22Rv1 (cell line): ENCODE results near the gene ABHD14A.

Experiments
- H3K27ac ChIP-seq: fragments of 450-650 bp; 2 replicates; pipeline ENCODE4 v1.5.1; 2017
- ZFX ChIP-seq: fragments of 450-650 bp; IDR thresholded peaks from 2 replicates; pipeline ENCODE4 v1.6.1; 2017; ENCODE audit warnings: antibody characterized with exemption, borderline replicate concordance
- TF ChIP-seq, protein P1 (sequence below): fragments of 450-650 bp; IDR thresholded peaks from 2 replicates; pipeline ENCODE4 v1.5.1; 2017; ENCODE audit warnings: mild to moderate bottlenecking

Gene ABHD14A

DNA sequence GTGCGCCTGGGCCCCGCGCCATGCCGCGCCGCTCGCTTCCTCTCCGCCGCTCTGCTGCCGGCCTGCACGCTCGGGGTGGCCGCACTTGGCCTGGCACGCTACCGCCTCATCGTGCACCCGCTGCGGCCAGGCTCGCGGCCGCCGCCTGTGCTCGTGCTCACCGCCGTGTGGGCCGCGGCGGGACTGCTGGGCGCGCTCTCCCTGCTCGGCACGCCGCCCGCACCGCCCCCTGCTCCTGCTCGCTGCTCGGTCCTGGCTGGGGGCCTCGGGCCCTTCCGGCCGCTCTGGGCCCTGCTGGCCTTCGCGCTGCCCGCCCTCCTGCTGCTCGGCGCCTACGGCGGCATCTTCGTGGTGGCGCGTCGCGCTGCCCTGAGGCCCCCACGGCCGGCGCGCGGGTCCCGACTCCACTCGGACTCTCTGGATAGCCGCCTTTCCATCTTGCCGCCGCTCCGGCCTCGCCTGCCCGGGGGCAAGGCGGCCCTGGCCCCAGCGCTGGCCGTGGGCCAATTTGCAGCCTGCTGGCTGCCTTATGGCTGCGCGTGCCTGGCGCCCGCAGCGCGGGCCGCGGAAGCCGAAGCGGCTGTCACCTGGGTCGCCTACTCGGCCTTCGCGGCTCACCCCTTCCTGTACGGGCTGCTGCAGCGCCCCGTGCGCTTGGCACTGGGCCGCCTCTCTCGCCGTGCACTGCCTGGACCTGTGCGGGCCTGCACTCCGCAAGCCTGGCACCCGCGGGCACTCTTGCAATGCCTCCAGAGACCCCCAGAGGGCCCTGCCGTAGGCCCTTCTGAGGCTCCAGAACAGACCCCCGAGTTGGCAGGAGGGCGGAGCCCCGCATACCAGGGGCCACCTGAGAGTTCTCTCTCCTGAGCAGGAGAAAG is 18.7 kb upstream of the ABHD14A start:
- H3K27ac ChIP-seq = no peak overlapping the region
- TF ChIP-seq, protein P1, sequence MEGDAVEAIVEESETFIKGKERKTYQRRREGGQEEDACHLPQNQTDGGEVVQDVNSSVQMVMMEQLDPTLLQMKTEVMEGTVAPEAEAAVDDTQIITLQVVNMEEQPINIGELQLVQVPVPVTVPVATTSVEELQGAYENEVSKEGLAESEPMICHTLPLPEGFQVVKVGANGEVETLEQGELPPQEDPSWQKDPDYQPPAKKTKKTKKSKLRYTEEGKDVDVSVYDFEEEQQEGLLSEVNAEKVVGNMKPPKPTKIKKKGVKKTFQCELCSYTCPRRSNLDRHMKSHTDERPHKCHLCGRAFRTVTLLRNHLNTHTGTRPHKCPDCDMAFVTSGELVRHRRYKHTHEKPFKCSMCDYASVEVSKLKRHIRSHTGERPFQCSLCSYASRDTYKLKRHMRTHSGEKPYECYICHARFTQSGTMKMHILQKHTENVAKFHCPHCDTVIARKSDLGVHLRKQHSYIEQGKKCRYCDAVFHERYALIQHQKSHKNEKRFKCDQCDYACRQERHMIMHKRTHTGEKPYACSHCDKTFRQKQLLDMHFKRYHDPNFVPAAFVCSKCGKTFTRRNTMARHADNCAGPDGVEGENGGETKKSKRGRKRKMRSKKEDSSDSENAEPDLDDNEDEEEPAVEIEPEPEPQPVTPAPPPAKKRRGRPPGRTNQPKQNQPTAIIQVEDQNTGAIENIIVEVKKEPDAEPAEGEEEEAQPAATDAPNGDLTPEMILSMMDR = no peak; the same call in 1 of the 2 replicates

DNA sequence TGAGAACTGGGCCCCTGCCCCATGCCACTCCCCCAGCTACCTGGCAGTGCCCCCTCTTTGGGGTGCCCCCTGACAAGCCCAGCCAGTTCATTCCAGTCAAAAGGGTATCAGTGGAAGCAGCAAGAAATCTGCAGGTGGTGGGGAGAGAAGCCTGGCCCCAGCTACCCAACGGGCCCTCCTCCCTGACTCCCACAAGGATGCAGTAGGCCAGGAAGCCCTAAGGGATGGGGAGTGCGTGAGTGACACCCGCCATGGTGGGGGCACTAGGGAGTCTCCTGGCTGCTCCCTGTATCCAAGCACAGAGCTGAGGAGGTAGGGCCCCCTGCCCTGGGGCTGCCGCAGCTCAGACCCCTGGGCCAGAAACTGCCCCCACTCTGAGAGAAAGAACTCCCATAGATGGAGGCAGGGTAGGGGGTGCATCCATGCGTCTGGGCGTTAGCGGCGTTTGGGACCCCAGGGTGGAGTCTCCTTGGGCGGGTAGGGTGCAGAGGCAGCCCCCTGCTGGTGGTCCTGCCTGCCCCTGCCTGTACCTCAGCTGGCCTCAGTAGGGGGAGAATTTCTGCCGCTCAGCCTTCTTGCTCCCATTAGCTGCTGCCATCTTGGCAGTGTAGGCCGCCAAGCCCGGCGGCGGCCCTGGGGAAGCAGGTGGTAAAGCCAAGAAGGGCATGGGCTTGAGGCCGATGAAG is 17.2 kb upstream of the ABHD14A start:
- H3K27ac ChIP-seq = no peak overlapping the region
- TF ChIP-seq, protein P1 = no peak
- TF ChIP-seq ZFX = no peak

DNA sequence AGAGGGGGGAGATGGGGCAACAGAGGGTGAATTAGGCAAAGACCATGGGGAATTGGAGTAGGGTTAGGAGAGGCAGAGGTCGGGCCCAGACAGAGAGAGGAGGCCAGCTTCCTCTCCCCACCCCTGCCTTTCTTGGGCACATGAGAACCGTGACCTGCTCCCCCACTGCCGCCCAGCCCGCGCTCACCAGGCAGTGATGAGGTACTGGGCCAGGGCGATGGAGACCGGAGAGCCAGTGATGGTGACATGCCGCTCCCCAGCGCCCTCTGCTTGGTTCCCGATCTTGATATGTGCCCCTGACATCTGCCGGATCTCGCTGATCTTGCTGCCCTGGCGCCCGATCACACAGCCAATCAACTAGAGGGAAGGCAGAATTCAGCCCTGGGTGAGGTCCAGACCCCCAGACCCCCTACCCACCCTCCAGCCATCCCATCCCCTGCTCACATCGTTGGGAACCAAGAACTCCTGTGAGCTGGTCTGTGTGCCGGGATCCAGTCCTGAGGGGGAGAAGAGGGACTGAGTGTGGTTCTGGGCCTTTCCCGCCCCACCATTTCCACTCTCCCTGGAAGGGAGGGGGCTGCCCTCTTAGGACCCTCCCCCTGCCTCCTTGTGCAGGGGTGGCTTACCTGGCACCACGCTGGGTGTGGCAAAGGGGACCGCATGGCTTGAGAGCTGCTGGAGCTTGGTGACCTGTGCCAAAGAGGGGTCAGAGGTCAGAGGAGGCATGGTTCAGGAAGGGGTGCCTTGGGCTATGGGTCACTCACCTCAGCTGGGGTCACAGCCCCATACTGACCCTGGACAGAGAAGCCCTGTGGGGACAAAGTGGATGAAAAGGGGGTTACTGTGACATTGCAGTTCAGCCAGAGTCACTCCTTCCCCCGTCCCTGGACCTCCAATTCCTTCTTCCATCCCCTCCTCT is 16.0 kb upstream of the ABHD14A start:
- TF ChIP-seq ZFX = no peak
- TF ChIP-seq, protein P1 = no peak
- H3K27ac ChIP-seq = no peak overlapping the region

DNA sequence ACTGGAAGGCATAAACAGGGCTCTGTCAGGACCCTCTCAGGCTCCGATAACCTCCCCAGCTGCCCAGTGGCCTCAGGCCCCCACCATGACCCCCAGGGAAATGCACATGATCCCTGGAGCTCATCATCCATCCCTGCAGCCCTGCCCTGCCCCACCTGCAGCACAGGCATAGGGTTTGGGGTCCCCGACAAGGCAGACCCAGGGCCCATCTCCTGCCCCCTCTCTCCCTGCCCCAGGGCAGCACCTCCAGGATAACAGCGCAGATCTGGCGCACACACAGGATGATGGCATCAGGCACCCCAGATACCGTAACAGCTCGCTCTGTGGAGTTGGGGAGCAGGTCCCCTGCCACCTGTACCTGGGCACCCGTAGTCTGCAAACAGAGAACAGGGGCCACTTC is 15.2 kb upstream of the ABHD14A start:
- TF ChIP-seq ZFX = no peak
- TF ChIP-seq, protein P1 = no peak
- H3K27ac ChIP-seq = no peak overlapping the region

DNA sequence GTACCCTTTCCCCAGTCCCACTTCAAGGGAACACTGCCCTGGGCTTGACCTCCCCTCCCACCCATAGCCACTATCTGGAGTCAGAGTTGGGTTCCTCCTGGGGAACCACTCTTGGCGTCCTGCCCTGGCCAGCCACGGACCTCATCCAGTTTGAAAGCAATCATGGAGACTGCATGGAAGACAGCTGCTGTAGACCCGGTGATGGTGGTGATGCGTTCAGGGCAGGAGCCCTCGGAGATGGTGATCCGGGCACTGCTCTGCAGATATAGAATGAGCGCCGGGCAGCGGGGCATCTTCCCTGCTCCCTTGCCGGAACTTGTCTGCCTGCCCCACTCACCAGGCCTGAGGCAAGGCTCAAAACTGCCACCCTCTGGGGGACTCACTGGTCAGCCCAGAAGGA is 14.5 kb upstream of the ABHD14A start:
- TF ChIP-seq, protein P1 = no peak
- no peak for TF ChIP-seq ZFX
- H3K27ac ChIP-seq = no peak overlapping the region

DNA sequence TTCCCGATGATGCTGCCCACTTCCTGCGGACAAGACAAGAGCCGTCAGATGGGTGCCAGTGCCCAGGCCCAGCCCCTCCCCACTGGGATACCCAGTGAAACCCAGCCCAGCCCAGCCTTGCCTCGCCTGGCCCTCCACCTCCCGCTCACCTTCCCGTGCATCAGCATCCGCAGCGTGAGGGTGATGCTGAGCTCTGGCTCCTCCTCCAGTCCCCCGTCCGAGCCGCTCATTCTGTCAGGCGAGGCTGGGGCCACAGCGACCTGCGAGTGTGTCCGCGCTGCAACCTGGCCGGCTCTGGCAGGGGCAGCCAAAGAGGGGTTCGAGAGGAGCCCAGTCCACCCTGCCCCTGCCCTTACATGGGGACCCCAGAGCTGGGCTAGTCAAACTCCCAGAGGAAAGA is 13.9 kb upstream of the ABHD14A start:
- H3K27ac ChIP-seq = no peak overlapping the region
- no peak for TF ChIP-seq ZFX
- TF ChIP-seq, protein P1 = no peak
